GM18861 (cell line): ENCODE results near the gene CRYZ.
"Not testable (repeated sequence)": the region's sequence is repeated elsewhere in the genome, so short reads cannot be mapped to it uniquely, and the experiment has no call there.

Source experiments
- ATAC-seq: cut with Tn5 transposase; IDR thresholded peaks from one replicate; pipeline ENCODE4 v1.9.1; 2021; ENCODE audit not compliant: unreplicated experiment

CRYZ gene, protein sequence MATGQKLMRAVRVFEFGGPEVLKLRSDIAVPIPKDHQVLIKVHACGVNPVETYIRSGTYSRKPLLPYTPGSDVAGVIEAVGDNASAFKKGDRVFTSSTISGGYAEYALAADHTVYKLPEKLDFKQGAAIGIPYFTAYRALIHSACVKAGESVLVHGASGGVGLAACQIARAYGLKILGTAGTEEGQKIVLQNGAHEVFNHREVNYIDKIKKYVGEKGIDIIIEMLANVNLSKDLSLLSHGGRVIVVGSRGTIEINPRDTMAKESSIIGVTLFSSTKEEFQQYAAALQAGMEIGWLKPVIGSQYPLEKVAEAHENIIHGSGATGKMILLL

DNA sequence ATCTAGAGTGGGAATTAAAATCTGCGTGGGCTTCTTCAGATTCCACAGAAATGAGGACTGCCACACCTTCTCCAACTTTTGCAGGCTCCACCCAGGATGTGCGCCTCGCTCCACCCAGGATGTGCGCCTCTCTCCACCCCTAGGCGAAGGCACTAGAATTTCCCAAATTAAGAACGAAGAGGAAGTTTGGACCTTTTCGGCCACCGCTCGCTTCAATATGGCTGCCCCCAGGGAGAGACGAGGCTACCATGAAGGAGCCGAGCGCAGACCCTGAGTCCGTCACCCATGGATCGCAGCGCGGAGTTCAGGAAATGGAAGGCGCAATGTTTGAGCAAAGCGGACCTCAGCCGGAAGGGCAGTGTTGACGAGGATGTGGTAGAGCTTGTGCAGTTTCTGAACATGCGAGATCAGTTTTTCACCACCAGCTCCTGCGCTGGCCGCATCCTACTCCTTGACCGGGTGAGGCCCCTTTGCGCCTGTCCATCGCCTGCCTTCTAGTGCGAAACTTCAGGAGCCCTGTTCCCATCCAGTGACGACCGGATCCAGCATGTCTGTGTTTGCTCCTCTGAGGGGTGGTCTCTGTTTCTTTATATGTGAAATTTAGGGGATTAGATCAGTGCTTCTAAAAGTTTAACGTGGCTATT lies at the start of gene CRYZ, which contains the start of gene TYW3:
TSS of gene CRYZ (minus strand) at position 91 of the 644 bp plus-strand sequence. CDS start 8,229 bp downstream, outside the sequence.
TSS of gene TYW3 (plus strand) at position 193 of the 644 bp plus-strand sequence. CDS start at position 286, 93 bp downstream.
- ATAC-seq, result peak; percentile 59

- no peak for ATAC-seq
Measured at GRCh38 chr1:74780594-74780993, 47.7 kb upstream of the CRYZ start.

DNA sequence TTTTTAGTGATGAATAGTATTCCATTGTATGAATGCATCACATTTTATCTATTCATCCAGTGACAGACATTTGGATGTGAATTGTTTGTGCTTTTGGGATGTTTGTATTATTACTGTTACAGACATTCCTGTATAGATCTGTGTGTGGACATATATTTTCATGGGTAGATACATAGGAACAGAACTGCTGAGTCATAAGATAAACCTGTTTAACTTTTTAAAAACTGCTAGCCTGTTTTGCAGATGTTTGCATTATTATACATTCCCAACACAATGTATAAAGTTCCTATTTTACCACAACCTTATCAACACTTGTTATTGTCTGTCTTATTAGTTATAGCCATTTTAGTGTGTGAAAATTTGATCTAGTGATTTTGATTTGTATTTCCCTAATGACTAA lies 46.9 kb upstream of the CRYZ start:
- ATAC-seq, result no peak

DNA sequence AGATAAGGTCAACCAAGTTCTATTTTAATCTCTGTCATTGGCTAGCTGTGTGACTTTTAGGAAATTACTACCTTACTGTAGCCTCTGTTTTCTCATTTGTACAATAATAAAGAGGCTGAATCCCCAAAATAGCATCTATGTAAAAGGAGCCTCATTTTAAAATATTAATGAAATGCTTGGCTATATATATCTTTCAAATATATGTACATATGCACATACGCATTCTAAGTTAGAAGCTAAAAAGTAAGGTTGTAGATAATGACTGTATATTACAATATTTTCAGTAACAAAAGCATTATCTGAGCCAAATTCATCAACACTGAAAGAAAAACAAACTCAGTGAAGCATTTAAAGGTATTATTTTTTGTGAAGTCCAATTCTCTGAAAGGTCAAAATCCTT lies 44.7 kb upstream of the CRYZ start:
- no peak for ATAC-seq

DNA sequence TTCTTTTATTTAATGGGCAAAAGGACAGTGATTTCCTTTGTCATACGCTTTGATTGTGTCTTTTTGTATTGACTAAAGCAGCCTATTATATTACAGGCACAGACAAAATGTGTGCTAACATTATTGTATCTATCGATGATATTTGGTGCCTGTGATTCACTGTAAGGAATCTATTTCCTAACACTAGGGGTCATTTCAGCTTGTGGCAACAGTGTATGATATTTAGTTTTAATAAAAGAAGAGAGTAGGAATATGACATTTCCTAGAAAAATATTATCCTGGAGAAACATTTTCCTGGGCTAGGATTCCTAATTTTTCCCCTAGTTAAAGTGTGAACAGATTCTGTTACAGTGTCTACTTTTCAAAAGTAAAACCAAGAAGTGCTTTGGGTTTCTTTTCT lies 42.9 kb upstream of the CRYZ start:
- ATAC-seq, result no peak

GRCh38 chr1:74773582-74773981 lies 40.7 kb upstream of the CRYZ start:
- ATAC-seq, result no peak

DNA sequence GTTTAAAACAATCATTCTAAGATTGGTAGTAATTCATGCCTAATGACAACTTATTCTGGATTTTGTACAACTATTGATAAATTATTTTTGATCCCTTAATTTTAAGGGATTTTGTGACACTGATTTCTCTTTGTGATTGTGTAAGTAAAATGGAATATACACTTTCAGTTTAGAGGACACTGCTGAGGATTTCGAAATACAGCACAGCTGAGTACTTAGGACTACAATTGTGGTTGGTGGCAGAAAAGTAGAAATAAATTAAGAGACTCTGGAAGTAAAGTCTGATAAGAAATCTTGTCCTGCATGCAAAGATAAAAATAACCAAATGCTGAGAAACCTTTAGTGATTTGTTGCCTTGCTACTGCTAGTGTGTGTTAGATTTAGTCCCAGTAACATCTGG lies 40.1 kb upstream of the CRYZ start:
- ATAC-seq, result no peak

- ATAC-seq, result peak; percentile 75
Measured at GRCh38 chr1:74771913-74772515, 39.2 kb upstream of the CRYZ start.

GRCh38 chr1:74767490-74767889 lies 34.6 kb upstream of the CRYZ start:
- ATAC-seq, result peak; percentile 53

DNA sequence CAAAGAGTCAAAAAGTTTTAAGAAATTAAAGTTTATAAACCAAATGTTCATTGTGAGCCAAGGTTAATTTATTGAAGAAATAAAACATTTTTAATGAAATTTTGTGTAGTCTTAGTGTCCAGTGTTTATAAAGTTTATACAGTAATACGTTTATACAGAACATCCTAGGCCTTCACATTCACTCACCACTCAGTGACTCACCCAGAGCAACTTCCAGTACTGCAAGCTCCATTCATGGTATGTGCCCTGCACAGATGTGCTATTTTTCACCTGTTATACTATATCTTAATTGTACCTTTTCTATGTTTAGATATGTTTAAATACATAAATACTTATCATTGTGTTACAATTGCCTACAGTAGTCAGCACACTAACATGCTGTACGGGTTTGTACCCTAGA lies 33.7 kb upstream of the CRYZ start:
- ATAC-seq, result no peak

DNA sequence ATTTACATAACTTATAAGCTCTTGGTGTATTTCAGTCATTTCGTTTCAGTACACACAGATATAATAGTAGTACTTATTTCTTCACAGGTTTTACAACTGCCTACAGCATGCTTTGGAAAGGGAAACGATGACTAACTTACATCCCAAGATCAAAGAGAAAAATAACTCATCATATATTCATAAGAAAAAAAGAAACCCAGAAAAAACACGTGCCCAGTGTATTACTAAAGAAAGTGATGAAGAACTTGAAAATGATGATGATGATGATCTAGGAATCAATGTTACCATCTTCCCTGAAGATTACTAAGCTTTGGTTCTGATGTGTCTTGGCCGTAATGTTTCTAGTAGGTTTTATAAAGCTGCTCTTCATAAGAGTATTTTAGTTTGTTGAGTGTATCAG lies 31.0 kb upstream of the CRYZ start:
- no peak for ATAC-seq

DNA sequence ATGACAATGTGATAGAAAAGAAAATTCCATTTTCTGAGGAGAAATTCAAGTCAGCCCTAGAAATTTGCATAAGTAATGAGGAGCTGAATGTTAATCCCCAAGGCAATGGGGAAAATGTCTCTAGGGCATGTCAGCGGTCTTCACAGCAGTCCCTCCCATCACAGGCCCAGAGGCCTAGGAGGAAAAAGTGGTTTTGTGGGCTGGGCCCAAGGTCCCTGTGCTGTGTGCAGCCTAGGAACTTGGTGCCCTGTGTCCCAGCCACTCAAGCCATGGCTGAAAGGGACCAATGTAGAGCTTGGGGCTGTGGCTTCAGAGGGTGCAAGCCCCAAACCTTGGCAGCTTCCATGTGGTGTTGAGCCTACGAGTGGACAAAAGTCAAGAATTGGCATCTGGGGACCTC lies 23.8 kb upstream of the CRYZ start:
- not testable (repeated sequence) for ATAC-seq

DNA sequence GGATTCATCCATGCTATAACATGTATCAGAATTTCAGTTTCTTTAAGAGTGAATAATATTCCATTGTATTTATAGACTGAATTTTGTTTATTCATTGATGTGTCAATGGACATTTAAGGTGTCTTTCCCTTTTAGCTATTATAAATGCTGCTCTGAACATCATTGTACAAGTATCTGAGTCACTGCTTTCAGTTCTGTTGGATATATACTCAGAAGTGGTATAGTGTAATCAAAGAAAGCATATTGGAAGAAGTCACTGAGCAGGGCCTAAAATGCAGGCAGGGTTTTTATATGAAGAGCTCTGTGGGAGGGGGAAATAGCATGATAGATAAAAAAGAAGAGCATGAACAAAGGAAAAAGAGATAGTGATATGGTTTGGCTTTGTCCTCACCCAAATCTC lies 22.6 kb upstream of the CRYZ start:
- ATAC-seq, result no peak

DNA sequence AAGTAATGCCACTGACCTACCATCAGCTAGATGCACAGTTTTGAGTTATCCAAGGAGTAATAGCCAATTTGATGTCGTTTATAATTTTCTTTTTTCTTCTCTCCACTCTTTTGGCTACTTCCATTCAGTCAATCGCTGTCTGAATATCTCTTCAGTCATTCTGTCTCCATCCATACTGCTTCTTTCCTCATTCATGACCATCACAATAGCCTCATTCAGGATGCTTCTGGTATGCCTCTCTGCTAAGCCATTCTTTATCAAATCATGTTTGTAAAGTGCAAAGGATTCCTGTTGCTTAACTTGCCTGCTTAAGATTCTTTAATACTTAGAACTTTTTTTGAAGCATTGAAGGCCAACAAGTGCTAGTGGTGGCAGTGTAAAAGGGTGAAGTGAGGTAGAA lies 20.3 kb upstream of the CRYZ start:
- ATAC-seq, result no peak

DNA sequence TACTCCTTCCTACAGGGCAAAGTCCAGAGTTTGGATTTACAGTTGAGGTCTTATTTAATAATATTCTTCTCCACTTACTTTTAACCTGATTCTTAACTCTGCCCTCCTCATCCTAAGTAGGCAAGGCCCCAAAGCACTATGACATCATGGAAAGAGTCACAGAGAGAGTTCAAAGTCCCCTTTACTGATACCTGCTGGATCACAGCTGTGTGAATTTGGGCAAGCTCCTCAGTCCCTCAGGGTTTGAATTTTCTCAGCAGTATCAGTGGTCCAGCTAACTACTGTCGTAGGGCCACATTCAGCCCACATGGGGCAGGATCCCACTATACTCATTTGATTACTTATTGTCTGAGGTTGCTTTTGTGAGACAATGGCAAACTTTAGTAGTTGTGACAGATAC lies 16.1 kb upstream of the CRYZ start:
- ATAC-seq, result peak; percentile 96

DNA sequence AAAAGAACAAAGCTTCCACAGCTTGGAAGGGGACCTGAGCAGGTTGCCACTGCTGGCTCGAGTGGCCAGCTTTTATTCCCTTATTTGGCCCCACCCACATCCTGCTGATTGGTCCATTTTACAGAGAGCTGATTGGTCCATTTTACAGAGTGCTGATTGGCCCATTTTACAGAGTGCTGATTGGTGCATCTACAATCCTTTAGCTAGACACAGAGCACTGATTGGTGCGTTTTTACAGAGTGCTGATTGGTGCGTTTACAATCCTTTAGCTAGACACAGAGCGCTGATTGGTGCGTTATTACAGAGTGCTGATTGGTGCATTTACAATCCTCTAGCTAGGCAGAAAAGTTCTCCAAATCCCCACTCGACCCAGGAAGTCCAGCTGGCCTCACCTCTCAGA lies 12.4 kb upstream of the CRYZ start:
- ATAC-seq, result not testable (repeated sequence)

DNA sequence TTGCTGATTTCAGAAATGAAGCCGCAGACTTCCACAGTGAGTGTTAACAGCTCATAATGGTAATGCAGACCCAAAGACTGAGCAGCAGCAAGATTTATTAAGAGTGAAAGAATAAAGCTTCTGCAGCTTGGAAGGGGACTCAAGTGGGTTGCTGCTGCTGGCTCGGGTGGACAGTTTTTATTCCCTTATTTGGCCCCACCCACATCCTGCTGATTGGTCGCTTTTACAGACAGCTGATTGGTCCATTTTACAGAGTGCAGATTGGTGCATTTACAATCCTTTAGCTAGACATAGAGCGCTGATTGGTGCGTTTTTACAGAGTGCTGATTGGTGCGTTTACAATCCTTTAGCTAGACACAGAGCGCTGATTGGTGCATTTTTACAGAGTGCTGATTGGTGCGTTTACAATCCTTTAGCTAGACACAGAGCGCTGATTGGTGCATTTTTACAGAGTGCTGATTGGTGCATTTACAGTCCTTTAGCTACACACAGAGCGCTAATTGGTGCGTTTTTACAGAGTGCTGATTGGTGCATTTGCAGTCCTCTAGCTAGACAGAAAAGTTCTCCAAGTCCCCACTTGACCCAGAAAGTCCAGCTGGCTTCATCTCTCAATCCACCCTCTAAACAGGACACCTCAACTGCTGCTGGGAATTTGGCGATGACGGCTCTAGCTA lies 7.6 kb upstream of the CRYZ start:
- not testable (repeated sequence) for ATAC-seq

- no peak for ATAC-seq
Measured at GRCh38 chr1:74737333-74737732, 4.5 kb upstream of the CRYZ start.

DNA sequence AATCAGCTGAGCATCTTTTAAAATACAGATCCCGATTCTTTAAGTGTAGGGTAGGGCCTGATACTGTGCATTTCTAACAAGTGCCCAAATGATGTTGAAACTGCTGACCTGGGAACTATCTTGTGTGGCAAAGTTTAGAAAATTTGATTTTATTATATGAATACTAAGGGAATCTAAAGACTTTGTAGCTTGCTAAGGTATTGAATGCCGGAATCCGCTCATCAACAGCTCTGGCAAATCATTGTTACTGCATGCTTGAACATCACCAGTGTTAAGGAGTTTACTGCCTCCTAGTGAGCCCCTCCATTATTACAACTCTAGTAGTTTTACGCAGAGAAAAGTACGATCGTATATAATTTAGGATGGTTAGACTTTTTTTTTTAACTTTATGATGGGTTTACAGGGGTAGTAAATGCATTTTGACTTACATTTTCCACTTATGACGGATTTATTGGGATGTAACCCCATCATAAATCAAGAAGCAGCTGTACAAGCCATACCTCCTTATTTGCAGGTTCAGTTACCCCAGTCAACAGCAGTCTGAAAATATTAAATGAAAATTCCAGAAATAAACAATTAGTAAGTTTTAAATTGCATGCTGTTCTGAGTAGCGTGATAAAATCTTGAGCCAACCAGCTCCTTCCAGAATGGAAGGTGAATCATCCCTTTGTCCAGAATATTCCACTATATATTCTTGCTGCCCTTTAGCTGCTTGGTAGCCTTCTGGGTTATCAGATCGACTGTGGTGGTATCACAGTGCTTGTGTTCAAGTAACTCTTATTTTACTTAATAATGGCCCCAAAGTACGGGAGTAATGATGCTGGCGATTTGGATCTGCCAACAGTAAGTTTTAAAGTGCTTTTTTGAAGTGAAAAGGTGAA lies 994 bp upstream of the CRYZ start:
- peak; percentile 38 for ATAC-seq

DNA sequence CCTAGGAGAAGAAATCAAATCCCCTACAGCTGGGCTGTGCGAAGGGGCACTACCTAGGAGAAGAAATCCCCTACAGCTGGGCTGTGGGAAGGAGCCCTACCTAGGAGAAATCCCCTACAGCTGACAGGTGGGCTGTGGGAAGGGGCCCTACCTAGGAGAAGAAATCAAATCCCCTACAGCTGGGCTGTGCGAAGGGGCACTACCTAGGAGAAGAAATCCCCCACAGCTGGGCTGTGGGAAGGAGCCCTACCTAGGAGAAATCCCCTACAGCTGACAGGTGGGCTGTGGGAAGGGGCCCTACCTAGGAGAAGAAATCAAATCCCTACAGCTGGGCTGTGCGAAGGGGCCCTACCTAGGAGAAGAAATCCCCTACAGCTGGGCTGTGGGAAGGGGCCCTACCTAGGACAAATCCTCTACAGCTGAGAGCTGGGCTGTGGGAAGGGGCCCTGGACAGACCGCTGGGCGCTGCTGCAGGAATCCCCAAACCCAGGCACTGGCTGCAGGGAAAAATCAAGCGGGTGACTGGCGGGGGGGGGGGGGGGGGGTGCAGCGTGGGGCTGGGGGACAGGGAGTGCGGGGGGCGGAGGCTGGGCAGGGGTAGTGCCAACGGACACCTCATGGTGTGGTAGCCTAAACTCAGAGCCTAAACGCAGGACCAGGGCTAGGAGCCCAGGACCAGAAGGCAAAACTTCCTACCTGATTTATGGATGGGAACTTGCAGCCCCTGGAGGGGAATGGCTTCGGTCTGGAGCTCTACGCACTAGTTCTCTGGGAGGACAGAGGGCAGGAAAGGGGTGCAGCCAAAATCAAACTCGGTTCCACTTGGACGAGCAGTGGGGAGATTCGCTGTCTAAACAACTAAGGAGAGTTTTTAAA lies 541 bp downstream of the CRYZ start:
- peak; percentile 2 for ATAC-seq
